HG03439 (cell line): ENCODE data around the gene MTAP.

Experiments used
- ATAC-seq: cut with Tn5 transposase; IDR thresholded peaks from one replicate; pipeline ENCODE4 v1.9.1; 2021; ENCODE audit warnings: mild to moderate bottlenecking, moderate library complexity; ENCODE audit not compliant: unreplicated experiment

MTAP gene

DNA sequence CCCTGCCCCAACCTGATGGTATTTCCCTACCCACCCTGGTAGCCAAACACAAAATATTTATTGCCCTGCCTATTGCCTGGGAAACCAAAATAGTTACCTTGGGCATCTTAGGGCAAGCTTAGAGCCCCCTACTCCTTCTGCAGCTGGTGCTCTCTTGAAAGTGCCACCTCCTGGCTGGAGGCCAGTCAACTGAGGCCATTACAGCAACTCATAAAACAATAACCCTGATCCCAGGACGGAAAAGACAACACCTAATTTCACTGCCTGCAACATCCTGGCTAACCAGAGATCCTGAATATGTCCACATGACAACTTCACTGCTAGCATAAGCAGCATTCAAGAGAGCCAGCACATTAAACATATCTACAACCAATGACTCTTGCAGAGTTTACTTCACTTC, 38.7 kb downstream of the MTAP start:
- ATAC-seq, result no peak

DNA sequence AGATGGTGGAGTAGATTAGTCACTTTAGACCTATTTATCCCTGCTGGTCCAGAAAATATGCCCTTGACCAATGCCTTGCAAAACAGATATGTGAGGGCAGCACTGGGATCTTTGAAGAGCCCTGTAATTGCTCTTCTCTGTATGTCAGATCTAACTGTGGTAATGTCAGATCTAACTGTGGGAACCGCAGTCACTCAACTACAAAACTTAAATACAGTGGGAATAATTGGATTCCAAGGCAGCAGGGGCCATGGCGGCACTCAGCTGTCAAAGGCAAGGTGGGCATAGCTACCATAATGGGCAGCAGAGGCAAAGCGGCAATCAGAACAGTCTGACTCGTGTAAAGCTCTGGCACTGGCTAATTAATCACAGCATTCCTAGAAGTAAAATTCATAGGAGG, 46.2 kb downstream of the MTAP start:
- no peak for ATAC-seq

DNA sequence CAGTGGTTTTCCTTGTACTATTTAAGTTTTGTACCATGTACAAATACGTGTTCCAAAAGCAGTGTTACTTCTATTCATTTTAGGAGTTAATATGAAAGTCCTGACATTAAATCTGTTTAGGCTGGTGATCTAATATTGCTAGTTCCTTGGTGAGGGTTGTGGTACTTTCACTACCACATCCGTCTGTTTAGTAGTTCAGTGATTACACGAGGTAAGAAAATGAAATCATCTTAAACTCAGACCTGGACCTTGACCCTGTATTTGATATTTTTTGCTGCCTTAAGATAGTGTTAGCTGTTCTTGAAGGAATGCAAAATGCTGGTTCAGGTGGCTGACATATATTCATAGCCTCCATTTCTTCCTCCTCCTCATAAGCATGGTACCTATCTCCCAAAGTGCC, 50.3 kb downstream of the MTAP start:
- ATAC-seq, result peak; percentile 92

DNA sequence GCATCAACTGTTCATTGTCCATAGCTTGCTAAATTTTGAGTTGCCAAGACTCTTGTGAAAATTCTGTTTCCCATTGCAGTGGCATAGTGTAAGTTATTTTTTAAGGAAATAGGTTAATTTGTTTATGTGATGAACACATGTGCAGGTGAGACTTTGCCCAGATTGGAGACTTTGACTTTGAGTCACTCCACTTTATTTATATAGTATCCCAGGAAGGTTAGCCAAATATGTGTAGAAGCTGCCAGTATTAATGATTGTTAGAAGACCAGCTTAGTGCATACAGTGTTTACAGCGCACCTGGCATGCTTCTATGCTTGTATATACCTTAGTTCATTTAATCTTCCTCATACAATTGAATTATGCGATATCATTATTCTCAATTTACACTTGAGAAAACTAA, 51.0 kb downstream of the MTAP start:
- ATAC-seq, result no peak

DNA sequence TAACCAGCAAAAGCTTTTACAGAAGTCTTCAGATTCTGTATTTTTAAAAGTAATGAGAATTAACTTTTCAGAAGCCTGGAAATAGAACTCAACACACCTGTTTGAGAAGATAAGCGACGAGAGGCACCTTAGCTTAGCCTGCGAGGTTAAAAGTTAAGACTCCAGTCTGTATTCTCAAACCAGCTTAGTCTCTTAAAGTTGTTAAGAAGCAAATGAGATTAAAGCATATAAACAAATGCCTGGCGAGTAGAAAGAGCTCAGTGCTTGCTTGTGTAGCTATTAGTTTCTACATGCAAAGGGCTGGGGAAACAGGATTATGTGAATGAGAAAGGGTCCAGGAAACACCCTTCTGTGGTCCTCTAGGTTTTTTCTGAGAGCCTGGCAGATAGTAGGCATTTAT, 51.7 kb downstream of the MTAP start:
- ATAC-seq, result no peak

DNA sequence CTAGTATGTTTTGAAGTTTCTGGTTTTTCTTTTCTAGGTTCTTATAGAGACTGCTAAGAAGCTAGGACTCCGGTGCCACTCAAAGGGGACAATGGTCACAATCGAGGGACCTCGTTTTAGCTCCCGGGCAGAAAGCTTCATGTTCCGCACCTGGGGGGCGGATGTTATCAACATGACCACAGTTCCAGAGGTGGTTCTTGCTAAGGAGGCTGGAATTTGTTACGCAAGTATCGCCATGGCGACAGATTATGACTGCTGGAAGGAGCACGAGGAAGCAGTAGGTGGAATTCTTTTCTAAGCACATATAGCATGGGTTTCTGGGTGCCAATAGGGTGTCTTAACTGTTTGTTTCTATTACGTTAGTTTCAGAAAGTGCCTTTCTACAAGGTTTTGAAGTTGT, 52.2 kb downstream of the MTAP start:
- ATAC-seq, result no peak

DNA sequence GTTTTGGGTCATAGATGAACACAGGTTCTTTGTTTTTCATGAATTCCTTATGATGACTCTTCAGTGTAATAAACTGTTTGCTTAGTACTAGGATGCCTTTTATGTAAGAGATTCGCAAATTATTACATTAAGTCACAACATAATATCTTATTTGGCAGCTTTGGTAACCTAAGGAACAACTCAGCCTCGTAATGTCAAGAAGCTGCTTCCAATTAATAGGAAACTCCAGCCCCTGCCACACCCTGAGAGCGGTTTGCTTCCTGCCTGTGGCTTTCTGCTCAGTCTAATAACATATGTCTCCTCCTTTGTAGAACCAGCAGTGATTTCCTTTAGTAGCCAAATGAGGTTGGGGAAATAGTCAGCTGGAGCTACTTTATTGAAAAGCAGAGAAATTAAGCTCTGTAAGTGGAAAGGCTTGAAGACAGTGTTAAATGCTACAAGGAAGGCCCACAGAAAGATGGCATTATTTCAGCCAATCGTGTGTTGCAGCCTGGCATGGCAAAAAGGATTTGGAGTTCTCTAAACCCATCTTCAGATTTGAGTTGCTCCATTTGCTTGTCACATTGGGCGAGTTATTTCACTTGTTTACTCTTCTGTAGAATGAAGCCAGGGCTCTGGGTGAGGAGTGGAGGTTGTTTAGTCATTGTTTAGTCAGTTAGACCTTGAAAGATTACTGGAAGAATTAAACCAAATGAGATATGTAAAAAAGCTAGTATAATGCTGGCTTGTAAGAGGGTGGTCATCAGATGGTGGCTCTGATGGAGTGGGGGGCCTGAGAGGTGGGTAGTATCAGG, 54.1 kb downstream of the MTAP start:
- no peak for ATAC-seq

DNA sequence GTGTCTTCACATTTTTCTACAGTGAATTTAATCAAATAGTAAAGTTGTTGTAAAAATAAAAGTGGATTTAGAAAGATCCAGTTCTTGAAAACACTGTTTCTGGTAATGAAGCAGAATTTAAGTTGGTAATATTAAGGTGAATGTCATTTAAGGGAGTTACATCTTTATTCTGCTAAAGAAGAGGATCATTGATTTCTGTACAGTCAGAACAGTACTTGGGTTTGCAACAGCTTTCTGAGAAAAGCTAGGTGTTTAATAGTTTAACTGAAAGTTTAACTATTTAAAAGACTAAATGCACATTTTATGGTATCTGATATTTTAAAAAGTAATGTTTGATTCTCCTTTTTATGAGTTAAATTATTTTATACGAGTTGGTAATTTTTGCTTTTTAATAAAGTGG, 60.4 kb downstream of the MTAP start:
- ATAC-seq, result no peak

DNA sequence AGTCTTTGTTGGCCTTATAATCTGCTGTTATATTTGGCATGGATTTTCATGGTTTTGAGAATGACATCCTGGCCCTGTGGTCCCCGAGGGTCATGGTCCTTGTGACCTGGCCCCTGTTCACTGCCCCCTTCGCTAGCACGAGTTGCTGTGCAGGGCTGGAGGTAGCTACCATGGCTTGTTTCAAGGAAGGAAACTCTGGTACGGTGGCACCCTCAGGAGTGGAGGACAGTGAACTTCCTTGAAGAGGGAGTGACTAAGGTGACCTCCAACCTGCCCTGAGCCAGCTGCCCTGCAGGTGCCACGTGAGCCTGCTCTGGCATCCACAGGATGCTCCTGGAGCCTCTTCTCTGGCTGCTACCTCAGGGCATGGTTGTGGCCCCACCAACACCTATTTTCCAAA, 62.1 kb downstream of the MTAP start:
- no peak for ATAC-seq

DNA sequence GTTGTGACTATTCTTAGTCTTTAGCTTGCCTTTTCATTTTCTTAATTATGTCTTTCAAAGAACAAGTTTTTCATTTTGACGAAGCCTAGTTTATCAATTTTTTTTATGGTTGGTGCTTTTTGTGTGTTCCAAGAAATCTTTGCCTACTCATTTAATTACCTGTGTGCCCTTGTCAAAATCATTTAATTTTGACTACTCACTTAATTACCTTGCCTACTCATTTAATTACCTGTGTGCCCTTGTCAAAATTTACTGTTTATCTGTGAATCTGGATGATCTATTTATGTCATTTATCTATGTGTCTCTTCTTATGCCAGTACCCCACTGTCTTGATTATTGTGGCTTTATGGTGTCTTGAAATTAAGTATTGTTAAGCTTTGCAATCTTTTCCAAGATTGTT, 63.9 kb downstream of the MTAP start:
- no peak for ATAC-seq

DNA sequence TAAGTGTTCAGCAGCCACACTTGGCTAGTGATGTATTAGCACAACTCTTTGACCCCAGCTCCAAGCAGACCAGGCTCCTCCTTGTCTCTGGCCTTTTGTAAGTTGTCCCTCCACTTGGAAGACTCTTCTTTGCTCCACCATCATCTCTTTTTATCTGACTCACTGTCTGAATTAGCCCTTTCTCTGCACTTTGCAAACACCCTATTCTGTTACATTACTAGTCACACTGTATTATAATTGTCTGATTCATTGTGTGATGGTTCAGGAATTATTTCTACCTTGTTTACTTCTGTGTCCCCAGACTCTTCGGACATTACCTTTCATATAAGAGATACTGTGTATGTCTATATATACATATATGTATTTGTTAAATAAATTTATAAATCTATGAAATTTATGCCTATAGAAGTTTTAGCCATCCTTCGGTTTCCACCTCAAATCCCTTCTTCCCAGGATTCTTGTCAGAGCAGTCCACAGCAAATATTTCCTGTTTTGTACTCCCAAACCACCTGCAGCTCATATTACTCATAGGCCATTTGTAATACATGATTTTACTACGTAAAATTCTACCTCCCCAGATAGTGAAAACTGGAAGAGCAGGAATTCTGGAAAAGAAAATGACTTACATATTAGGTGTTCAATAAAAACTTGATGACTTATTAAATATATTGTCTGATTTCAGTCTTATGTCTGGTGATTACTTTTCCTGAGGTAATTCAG, 69.0 kb downstream of the MTAP start:
- no peak for ATAC-seq

DNA sequence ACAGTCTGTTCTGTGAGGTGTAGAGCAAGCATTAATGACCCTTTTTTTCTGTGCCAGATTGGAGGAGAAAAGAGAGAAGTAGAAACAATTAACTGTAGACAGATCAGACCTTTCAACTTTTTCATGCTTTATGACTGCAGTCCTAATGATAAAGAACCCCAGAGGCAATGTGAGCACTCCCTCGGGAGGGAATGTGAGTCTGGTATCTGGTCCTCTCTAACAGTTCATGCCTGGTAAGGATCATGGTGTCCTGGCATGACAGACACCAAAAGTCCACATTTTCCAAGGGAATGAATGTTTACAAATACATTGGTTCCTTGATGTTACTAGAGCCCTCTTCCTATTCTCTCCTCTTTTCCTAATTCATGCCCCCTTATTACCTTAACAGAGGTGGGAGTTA, 70.3 kb downstream of the MTAP start:
- ATAC-seq, result no peak

DNA sequence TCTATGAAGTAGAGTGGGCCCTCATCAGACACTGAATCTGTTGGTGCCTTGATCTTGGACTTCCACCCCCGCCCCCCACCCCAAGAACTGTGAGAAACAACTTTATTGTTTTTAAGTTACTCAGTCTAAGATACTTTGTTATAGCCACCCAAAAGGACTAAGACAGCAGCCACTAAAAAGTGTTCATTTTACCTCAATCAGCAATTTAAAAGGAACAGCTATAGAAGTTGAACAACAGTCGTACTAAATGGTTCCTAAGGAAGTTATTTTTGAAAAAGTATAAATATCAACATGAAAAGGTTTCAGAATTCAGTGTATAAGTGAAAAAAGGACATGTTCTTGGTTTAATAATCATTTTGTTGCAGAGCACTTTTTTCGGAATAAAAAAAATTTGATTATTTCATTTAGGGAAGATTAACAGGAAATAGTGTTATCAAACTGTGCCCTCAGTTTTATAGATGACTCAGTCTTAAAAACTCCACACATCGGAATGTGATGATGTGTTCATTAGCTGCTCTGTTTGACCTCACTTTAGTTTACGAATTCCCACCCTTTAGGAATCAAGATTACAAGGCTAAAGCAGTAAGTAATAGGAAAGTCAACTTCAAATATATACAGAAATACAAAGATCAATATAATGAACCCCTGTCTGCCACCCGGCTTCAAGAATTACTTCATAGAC, 71.2 kb downstream of the MTAP start:
- no peak for ATAC-seq

DNA sequence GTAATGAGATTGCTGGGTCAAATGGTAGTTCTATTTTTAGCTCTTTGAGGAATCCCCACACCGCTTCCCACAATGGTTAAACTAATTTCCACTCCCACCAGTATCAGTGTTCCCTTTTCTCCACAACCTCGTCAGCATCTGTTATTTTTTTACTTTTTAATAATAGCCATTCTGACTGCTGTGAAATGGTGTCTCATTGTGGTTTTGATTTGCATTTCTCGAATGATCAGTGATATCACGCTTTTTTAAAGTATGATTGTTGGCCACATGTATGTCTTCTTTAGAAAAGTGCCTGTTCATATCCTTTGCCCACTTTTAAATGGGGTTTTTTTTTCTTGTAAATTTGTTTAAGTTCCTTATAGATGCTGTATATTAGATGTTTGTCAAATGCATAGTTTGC, 73.5 kb downstream of the MTAP start:
- ATAC-seq, result no peak

DNA sequence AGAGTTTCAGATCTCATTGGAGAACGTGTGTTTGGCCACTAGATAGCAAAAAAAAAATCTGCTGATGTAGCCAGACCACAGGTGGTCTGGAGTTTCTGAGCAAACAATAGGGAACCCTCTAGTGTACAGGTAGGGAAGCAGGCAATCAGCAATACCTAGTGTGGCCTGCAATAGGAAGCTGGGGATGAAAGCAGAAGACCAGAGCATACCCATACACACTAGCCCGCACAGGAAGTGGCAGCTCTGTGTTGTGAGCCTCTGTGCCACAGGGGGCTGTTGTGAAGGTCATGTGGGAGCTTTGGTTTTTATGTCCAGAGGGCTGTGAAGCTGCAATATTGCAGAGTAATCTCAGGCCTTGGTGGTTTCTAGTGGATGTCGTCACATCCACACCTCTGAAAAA, 81.2 kb downstream of the MTAP start:
- ATAC-seq, result no peak

DNA sequence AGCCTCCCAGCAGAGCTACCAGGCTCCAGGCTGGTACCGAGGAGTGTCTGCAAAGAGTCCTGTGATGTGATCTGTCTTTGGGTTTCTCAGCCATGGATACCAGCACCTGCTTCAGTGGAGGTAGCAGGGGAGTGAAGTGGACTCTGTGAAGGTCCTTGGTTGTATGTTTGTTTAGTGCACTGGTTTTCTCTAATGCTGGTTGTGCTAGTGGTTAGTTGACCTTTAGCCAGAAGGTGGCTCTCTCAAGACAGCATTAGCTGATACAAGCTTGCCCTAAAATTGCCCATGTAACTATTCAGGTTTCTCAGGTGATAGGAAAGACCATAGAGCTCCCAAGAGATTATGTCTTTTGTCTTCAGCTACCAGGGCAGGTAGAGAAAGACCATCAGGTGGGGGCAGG, 87.2 kb downstream of the MTAP start:
- ATAC-seq, result no peak

DNA sequence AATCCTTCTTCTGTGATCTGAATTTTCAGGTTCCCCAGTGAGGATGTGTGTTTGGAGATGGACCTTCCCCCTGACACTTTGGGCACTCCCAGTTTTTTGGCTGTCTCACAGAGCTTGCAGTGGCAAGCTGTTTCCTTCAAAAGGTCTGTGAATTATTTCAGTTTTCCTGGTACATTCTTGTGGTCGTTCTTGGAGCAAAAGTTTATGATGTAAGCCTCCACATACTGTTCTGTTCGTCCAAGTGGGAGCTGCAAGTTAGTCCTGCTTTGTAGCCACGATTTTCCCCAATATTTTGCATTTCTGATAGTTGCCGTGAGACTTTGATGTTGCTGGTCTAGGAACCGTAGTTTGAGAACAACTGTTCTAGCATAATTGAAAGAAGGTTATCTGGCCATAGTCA, 88.3 kb downstream of the MTAP start:
- ATAC-seq, result no peak

DNA sequence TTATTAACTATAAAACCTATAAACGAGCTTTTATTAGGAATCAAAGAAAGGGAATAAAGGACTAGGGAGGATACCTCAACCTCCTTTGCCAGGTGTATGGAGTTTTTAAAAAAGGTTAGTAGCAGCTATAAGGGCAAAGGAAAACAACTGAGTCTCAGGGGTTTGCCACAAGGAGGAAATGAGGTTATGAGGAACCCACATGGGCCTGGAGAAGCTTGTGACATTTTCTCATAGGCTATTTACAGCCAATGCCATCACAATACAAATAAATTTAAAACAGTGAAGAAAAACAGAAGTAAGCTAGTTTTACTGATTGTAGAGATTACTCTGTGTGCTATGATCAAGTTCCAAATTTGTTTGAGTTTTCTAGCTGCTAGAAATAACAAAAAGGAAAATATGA, 99.1 kb downstream of the MTAP start:
- no peak for ATAC-seq

DNA sequence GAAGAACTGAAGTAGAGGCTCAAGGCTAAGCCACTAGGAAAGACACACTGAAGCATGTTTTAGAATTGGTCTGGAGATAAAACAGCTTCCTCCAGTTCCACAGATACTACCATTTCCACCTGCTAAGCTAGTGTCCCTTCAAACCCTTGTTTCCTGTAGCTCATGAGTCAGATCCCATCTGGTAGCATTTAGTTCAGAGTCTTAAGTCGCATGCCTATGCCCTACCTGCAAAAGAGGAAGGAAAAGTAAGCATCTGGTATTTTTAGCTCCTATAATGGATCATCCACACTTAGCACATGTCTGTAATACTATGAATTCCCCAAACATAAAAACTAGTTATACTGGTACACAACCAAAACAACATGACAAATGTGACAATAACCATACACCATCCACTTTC, 99.7 kb downstream of the MTAP start:
- no peak for ATAC-seq

DNA sequence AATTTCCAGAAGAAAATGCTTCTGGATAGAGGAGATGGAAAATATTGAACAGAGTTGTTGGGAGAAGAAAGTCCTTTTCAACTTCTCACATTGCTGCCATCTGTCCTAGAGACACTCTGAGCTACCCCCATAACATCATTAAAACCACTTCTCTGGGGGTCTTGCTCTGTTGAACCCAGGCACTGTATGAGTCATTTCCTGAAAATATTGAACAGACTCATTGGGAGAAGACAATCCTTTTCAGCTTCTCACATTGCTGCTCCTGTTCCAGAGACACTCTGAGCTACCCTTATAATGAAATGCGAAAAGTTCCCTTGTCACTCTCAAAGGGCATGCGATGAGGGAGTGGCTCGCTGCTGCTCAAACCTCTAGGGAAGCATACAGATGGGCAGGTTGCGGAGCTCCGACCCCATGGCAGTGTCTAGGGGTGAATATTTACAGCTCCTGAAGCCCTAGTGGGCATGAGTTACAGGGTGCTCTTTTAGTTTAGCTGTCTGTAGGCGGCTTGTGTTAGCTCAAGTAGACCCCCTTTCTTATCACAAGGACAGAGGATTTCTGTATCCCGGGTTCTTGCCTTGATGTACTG, 101.0 kb downstream of the MTAP start:
- no peak for ATAC-seq

DNA sequence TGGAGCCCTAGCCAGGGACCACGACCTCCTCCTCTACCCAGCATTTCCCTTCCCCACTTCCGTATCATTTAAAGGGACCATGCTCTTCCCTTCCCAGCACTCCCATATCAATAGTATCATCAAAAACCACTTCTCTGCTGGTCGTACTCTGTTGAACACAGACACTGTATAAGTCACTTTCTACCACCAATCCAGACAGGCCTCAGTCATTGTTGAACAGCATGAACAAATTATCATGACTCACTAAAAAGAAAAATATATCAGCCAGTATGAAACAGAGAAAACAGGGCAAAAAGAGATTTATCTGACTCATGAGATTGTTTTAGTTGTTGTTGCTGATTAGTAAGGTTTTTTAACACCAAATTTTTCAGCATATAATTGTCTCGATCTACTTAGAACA, 101.9 kb downstream of the MTAP start:
- no peak for ATAC-seq

DNA sequence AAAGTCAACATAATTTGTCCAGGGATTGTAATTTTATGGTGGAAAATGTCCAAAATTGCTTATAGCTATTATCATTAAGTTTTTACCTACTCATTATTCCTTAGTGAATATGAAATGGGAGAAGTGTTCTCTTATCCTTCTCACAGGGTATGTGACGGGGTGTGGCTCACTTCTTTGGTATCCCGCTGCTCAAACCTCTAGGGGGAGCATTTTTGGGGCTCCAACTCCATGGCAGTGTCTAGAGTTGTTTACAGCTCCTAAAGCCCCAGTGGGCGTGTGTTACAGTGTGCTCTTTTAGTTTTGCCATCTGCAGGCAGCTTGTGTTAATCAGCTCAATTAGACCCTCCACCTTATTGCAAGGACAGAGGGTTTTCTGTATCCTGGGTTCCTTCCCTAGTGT, 102.3 kb downstream of the MTAP start:
- ATAC-seq, result no peak
